DMS79 treated with DMSO at 0.1 percent for 48 hours (cell line): ENCODE measurements around the gene GFAP.

ENCODE experiments used
- DNase-seq: peaks from one replicate; lab custom pipeline; 2025; lab: John Stamatoyannopoulos, UW

Gene GFAP

DNA sequence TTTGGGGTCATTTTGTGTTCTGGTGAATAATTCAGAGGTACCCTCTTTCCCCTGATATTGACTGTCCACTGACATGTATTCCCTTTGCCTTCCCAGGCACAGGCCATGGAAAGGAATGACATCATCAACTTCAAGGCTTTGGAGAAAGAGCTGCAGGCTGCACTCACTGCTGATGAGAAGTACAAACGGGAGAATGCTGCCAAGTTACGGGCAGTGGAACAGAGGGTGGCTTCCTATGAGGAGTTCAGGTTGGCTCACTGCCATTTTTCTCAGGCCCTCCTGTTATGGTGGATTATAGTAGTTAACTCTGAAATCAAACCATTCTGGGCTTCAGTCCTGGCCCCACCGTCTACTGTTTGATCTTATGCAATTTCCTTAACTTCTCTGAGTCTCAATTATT, 14.4 kb downstream of the GFAP start:
- DNase-seq = peak; percentile 74

DNA sequence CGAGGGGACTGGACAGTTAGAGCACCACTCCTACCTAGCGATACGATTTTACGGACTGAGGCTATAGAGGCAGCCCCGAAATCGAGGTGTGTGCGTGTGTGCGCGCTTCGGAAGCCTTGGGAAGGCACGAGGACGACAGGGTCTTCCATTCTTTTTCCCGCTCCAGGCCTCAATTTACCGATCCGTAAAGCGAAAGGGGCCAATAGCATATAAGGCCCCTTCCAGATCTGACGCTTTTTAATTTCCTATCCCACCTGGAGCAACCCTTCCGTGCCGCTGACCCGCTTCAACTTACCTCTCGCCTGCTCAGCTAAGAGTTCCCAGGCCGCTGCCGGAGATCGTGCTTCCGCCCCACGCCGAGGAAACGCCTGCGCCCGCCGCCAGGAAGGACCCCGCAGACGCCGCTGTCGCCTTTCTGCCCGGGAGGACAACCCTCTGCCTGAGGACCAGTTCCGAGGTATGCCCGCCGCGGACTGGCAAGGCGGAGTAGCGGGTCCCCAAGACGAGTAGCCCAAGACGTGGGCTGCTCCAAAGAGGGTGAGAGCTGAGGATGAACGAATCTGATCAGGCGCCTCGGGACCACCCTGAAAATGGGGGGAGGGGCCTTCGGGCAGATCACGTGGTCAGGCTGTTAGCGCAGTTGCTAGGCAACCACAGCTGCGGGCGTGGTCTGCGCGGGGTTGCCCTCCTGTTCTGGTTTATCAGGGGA, 16.1 kb downstream of the GFAP start, which contains the start of gene EFTUD2:
TSS of gene EFTUD2 (minus strand) at position 372 of the 709 bp plus-strand sequence. CDS start 4,924 bp downstream, outside the sequence.
- peak; percentile 90 for DNase-seq

DNA sequence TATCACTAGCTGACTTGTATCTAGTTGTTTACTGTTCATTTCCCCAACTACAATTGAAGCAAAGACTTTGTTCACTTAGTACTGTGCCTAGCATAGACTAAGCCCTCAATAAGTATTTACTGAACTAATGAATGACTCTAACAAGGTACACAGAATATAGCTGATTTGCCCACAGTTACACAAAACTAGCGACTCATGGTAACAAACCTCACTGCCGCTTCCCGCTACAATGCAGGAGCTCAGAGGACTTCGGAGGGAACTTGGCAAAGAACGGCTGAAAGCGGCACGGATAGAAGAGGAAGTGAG, 16.6 kb downstream of the GFAP start:
- DNase-seq = peak; percentile 49

DNA sequence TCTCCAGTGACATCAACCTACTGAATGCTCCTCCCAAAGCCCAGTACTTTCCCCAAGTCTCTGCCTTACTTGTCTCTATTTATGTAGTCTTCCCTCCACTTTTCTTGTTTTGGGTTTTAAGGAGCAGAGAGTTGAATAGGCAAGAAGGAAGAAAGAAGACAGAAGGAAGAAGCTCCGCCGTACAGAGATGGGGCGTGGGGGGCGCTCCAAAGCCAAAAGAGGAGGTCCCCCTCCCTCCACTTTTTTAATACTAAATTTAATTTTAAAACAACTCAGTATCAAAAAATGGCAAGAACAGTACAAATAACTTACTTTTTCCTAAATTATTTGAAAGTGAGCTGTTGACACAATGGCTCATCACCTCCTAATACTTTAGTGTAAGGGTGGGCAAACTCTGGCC, 20.7 kb downstream of the GFAP start:
- no peak for DNase-seq

DNA sequence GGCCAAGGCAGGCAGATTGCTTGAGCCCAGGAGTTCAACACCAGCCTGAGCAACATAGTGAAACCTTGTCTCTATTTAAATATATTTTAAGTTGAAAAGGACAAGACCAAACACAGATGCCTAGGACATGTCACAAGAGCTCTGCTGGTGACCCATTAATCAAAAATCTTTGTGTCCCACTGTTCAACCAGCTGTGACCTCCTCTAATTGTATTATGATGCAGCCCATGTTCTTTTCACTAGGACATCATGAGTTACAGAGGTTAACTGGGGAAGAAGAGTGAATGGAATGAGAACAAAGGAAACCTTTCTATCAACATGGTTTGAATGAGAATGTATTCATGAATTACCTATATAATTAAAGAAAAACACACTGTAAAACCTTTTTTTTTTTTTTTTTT, 23.1 kb downstream of the GFAP start:
- no peak for DNase-seq

DNA sequence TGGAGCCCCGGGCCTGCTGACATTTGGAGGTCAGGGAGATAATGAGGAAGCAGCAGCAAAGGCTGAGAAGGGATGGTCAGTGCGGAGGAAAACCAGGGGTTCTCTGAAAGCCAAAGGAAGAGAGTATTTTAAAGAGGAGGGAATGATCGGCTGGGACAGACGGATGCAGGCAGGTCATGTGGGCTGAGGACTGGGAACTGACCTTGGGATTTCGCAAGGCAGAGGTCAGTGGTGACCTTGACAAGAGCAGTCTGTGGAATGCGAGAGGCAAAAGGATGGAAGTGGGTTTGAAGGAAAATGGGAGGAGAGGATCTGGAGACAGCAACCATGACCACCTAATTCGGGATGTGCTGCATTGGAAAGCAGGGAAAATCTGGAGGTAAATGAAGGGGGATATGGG, 26.3 kb downstream of the GFAP start:
- DNase-seq = no peak

DNA sequence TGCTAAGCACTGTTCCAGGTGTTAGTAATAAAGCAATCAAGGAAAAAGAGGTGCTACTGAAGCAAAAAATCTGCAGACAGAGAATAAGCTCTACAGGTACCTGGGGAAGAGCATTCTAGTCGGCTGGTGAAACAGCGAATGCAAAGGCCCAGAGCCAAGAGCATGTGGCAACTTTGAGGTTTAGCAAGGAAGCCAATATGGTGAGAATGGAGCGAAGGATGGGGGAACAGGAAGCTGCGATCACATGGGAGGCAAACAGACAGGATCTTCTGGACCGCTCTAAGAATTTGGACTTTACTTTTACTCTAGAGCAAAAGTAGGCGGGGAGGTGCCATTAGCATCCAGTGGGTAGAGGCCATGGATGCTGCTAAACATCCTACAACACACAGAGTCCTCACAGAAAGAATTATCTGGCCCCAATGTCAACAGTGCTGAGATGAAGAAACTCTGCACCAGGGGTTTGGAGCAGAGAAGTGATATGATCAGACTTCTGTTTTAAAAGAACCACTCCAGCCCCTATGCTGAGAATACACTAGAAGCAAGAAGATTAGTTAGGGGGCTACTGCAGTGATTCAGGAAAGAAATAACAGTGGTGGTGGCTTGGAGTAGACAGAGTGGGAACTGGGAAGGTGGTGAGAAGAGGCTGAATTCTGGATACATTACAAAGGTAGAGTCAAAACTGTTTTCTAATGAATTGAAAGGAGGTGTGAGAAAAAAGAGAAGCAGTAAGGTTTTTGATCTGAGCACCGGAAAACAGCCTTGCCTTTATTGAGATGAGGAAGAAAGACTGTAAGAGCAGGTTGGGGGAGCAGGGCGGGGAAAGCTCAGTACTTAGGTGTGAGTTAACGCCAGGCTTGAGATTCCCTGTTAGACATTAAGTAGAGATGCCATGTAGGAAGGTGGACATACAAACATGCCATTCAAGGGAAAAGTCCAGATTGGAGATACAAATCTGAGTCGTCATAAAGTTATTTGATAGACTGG, 27.0 kb downstream of the GFAP start:
- no peak for DNase-seq

DNA sequence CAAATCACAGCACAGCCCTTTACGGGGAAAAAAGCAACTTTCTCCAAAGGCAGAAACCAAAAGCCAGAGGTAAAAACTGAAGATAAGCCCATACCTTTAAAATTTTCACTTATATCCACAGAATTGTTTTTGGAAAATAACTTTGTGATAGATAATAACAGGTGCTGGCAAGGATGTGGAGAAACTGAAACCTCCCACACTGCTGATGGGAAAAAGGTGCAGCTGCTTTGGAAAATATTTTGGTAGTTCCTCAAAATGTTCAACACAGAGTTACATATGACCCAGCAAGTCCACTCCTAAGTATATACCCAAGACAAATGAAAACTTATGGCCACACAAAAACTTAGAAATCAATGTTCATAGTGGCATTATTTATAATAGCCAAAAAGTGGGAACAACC, 28.3 kb downstream of the GFAP start:
- no peak for DNase-seq

DNA sequence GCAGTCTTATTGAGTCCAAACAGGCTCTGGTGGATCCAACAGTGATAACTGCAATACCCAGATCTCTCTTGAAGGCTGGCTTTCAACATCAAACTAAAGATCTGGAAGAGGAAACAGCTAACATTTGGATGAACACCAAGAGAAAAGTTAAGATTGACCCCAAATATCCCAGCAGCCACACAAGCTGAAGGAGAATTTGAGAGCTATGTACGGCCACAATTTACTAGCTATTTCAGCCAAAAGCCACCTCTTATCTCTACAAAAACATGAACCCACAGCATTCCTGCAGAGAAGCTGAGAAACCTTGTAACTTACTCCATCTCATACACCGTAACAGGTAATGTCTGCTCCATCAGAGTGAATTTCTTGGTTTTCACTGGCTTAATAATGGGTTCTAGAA, 30.4 kb downstream of the GFAP start:
- no peak for DNase-seq

DNA sequence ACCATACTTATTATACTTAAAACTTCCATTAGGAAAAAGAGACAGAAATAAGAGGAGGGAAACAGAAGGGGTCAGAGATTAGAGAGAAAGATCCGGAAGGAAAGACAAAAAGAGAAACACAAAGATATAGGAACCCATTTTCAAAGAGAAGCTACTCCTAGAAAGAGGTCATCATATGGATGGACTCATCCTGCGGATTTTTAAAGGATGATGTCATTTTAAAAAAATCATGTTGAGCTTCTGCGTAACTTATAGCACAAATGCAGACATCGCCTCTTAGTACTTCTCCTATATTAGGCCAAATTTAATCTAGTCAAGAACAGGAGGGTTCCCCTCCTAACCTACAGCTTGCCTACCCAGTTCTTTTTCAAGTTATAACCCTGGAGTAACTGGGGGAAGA, 34.2 kb downstream of the GFAP start:
- DNase-seq = no peak

DNA sequence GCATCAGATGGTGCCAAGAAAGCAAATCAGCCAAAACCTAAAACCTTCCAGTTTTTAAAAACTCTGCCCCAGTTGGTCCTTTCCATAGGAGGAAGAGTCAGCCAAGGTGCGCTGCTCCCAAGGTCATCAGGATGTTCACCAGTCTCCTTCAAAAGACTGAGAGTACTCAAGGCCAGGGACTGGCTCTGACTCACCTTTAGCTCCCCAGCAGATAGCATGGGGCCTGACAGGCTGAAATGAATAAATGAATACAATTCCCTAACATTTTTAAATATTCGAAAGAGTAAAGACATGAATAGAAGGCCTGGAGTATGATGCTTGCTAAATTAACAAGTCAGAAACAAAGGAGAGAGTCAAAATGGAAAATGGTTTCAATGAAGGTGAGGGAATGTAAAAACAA, 35.2 kb downstream of the GFAP start:
- DNase-seq = no peak

DNA sequence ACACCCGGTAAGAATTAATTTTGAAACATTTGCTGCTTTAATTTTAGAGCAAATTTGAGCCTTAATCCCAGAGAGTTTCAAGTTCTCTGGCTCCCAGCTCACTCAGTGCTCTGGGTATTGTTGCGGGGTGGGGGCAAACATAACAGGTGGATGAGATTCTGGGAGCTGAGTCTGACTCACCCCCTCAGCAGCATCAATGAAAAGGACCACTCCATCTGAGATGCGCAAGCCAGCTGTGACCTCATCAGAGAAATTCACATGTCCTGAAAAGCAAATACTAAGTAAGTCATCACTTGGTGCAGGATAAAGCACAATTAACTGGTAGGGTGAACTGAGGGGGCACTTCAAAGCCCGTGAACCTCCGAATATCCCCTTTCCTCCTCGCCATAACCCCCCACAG, 35.9 kb downstream of the GFAP start:
- DNase-seq = no peak

DNA sequence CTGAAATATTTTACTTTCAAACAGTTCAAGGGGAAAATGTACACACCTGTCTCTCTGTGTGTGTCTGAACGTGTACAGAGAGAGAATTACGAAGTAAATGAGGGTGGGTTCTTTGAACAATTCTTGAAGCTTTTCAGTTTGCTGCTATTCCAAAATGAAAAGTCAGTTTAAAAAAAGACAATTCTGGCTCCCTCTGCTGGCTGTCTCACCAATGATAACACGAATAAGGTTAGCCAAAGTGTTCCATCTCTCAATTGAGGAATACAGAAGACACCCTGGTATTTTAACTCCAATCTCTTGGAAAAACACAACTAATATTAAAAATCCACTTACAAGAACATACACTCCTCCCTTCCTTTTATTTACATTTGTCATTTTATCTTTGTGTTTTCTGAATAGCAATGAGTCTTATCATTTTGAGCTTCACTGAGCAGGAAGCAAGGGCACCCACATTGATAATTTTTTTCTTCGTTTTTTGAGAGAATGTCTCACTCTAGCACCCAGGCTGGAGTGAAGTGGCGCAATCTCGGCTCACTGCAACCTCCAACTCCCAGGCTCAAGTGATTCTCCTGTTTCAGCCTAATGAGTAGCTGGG, 36.6 kb downstream of the GFAP start:
- peak; percentile 39 for DNase-seq

DNA sequence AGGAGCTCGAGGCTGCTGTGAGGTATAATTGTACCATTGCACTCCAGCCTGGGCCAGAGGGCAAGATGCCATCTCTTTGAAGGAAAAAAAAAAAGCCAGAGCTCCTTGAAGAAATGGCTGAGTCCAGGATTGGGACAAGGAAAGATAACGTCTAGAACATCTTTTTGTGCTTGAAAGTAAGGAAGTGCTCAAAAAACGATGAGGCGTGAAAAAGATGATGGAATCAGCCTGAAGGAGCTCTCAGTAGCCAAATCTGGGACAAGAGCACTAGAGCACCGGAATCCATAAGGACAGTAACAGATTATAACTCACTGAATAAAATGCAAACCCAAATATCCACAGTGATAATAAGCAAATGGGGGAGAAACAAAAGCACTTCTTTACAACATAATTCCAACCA, 38.2 kb downstream of the GFAP start:
- DNase-seq = no peak

DNA sequence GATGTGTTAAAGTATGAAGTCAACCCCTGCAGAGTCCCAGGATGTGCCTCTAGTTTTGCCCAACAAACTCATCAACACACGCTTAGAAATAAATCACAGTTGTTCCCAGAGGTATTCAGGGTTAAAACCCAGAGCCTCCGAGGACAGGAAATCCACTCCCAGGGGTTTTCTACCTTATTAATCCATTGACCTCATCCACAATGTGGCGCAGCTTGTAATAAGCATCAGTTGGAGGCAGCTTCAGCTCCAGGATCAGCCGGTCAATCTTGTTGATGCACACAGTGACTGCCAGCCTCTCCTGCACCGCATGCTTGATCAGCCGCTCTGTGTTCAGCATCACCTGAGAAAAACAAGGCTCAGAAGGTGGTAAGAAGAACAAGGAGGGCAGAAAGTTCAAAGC, 39.5 kb downstream of the GFAP start:
- no peak for DNase-seq

DNA sequence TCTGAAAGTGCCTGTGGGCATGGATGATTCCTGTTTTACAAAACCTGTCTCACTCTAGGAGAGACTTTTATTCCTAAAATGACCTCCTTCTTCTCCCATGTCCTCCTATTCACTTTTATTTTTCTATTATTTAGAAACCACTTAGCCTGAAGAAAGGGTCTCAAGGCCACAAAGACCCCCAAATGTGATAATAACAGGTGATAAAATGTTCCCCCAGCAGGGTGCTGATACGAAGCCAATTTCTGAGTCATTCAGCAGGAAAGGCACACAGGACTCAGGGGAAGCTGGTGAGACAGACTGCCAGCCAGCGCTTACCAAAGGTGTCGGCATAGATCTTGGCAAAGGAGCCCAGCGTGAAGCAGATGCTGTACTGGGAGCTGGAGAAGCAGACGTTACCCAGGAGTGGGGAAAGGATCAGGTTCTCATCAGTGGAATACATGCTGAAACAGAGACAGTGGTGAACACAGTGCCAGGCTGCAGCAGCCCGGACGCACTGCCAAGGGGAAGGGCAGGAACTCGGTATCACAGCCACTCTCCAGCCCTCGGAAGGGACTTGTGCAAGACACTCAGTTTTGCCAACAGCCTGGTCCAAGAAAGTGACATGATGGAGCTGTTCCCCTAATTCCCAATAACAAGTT, 43.0 kb downstream of the GFAP start:
- DNase-seq = peak; percentile 81

DNA sequence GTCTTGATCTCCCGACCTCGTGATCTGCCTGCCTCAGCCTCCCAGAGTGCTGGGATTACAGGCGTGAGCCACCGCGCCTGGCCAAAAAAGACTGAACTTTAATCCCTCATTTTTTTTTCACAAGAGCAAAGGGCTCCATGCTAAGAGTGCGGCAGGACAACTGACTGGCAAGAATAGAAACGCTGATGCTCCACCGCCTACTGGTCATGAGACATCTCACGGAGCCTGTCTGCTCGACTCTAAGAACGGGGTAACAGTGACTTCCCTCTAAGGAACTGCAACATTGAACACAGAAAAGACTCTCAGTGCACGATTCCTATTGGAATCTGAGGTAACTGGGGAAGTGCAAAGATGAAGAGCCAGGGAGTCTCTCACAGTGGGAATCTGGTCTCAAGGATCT, 43.7 kb downstream of the GFAP start:
- no peak for DNase-seq

DNA sequence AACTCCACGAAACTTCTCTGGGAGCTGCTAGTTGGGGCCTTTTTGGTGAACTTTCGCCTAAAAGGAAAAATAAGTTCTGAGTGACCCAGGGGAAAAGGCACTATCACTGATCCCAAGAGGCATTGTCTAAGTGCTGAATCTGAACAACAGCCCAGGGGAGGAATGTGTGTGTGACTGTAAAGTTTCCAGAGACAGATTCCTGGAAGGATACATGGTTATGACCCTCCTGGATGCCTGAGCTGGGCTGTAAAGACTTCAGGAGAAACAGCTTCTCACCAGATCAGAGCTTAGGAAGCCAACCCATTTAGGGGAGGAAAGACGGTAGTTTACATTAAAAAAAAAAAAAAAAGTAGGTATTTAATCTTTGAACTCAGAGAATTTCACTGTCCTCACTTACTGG, 47.5 kb downstream of the GFAP start:
- no peak for DNase-seq

DNA sequence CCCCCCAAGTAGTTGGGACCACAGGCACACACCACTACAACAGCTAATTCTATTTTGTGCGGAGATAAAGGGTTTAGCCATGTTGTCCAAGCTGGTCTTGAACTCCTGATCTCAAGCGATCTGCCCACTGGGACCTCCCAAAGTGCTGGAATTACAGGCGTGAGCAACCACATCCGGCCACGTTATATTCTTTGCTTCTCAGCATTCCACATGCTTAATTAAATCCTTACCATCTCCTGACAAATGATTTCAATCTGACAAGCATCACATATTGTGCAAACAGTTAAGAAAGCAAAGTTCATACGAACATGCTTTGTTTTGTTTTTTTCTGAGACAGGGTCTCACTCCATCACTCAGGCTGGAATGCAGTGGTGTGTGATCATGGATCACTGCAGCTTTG, 49.4 kb downstream of the GFAP start:
- no peak for DNase-seq

DNA sequence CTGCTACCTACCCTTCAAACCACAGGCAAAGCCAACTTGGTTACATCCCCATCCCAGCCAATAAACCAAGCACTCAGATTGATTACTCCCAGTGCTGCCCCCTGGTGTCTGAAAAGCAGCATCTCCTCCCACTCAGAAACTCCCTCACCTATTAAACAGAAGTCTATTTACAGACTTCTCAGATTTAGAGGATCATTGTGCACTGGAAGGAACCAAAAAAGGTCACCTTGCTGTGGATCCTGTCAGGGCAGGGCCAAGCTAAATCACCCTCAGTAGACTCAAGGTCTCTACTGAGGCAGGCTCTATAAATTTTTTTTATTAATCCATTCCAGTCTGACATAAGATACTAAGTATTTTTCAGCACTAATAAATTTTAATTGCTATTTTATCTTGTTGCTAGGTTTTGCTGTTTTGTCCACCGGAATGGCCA, 50.1 kb downstream of the GFAP start:
- peak; percentile 68 for DNase-seq

DNA sequence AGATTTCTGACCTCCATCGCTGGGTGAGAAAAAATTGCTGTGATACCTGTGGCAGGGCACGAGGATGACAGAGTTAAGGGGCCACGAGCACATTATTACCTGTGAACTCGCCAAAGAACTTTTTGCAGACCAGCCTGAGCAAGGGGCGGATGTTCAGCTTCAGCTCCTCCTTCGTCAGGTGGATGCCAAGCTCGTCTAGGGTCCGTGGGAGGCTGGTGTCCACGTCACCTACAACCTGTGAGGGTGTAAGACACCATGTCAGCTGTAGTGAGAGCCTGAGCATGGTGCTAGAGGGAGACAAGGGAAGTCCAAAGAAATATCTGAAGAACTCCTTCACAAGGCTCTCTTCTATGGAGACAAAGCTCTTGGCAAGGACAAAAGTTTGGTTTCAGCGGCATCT, 50.5 kb downstream of the GFAP start:
- no peak for DNase-seq
